ENCODE results near the gene PDE4DIP.
"Not testable (repeated sequence)": the region's sequence is repeated elsewhere in the genome, so short reads cannot be mapped to it uniquely, and the experiment has no call there.

- not testable (repeated sequence) for TF ChIP-seq CTCF (conservative IDR thresholded peaks at IDR 0.05; ENCODE audit: low read depth in 2 of 2); POLR2AphosphoS5 (IDR thresholded peaks at IDR 0.05; ENCODE audit: low read depth); JUNB (IDR thresholded peaks at IDR 0.05; ENCODE audit: unreplicated experiment); NANOG (IDR thresholded peaks at IDR 0.05; ENCODE audit: borderline replicate concordance); EZH2phosphoT487 (IDR thresholded peaks at IDR 0.05; ENCODE audit: unreplicated experiment); EZH2 (IDR thresholded peaks at IDR 0.05; ENCODE audit: low read depth, unreplicated experiment); CREB1 (CRISPR knock-in tag; IDR thresholded peaks at IDR 0.05; ENCODE audit: low read depth); STAT1 (IDR thresholded peaks at IDR 0.05; ENCODE audit: unreplicated experiment)
- TF ChIP-seq, protein P1, sequence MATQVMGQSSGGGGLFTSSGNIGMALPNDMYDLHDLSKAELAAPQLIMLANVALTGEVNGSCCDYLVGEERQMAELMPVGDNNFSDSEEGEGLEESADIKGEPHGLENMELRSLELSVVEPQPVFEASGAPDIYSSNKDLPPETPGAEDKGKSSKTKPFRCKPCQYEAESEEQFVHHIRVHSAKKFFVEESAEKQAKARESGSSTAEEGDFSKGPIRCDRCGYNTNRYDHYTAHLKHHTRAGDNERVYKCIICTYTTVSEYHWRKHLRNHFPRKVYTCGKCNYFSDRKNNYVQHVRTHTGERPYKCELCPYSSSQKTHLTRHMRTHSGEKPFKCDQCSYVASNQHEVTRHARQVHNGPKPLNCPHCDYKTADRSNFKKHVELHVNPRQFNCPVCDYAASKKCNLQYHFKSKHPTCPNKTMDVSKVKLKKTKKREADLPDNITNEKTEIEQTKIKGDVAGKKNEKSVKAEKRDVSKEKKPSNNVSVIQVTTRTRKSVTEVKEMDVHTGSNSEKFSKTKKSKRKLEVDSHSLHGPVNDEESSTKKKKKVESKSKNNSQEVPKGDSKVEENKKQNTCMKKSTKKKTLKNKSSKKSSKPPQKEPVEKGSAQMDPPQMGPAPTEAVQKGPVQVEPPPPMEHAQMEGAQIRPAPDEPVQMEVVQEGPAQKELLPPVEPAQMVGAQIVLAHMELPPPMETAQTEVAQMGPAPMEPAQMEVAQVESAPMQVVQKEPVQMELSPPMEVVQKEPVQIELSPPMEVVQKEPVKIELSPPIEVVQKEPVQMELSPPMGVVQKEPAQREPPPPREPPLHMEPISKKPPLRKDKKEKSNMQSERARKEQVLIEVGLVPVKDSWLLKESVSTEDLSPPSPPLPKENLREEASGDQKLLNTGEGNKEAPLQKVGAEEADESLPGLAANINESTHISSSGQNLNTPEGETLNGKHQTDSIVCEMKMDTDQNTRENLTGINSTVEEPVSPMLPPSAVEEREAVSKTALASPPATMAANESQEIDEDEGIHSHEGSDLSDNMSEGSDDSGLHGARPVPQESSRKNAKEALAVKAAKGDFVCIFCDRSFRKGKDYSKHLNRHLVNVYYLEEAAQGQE (IDR thresholded peaks at IDR 0.05; ENCODE audit: unreplicated experiment), result not testable (repeated sequence)
- TF ChIP-seq, protein P2, sequence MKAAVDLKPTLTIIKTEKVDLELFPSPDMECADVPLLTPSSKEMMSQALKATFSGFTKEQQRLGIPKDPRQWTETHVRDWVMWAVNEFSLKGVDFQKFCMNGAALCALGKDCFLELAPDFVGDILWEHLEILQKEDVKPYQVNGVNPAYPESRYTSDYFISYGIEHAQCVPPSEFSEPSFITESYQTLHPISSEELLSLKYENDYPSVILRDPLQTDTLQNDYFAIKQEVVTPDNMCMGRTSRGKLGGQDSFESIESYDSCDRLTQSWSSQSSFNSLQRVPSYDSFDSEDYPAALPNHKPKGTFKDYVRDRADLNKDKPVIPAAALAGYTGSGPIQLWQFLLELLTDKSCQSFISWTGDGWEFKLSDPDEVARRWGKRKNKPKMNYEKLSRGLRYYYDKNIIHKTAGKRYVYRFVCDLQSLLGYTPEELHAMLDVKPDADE (IDR thresholded peaks at IDR 0.05), result not testable (repeated sequence)
Observed at GRCh38 chr1:149012599-149012998, 168.4 kb downstream of the PDE4DIP start.
